HG02642 (cell line): Measurements from ENCODE around the gene USP30.
A peak's percentile ranks its signal among the peaks of the same experiment; 100 is the strongest.
"Not testable (repeated sequence)": the region's sequence is repeated elsewhere in the genome, so short reads cannot be mapped to it uniquely, and the experiment has no call there.

Experiments used
- ATAC-seq: cut with Tn5 transposase; IDR thresholded peaks from one replicate; pipeline ENCODE4 v1.9.1; 2021; ENCODE audit warnings: mild to moderate bottlenecking; ENCODE audit not compliant: unreplicated experiment, poor library complexity

Gene USP30

DNA sequence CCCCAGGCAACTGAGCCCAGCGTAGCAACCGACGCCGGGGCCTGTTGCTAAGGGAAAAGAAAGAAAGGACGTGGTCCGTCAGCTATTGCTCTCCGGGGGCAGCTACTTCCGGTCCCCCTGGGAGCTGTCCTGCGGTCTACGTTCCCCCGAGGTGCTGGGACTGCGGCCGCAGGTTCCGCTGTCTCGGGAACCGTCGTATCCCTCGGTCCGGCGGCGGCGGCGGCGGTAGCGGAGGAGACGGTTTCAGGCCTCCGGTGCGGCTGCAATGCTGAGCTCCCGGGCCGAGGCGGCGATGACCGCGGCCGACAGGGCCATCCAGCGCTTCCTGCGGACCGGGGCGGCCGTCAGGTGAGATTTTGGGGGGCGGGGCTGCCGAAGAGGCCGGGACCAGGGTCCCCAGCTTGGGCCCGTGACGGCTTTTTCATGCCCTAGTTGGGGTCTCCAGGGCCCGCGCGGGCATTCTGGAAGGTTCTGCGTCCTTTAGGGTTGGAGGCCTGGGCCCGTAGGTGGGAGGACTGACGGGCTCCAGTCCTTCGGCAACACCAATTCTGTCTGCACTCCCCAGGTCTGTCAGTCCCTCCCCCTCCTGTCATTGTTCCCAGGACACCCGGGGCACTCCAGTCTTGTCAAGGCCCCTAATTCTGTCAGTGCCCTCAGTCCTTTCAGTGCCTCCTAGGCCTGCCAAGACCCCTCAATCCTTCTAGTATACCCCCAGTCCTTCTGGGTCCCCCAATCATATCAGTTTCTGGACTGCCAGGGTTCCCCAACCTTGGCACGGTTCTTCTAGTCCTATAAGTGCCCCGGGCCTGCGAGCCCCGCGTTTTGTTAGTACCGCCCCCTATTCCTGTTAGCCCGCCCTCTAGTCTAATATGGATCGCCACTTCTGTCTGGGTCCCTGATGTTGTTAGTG, at the start of gene USP30:
USP30 (plus strand) TSS at position 163 of the 910 bp plus-strand sequence; CDS start at position 266, 103 bp downstream.
- peak; percentile 87 for ATAC-seq

DNA sequence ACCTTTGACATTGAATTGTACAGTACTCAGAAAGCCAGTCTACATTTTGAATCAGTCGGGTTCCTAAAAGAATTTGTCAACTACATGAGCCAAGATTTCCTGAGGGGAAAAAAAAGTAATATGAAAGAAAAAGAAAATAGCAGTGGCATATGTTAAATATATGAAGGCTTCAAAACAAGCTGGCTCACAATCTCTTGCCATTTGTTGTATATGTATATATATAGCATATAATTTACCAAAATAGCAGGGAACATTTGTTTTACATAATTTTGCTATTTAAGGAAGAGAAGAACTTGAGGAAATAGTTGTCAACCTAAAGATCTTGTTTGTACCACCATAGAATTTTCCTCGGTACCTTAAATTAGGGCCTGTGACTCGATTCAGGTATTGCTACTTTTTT, 48.4 kb upstream of the USP30 start:
- ATAC-seq: no peak

DNA sequence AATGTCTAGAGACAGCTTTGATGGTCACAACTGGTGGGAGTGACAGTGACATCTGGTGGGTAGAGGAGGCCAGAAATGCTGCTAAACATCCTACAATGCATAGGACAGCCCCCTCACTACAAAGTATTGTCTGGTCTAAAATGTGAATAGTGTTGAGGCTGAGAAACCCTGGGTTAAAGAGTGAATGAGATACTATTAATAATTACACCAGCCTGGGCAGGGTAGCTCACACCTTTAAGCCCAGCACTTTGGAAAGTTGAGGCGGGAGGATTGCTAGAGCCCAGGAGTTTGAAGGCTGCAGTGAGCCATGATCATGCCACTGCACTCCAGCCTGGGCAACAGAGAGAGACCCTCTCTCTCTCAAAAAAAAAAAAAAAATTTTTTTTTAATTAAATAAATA, 42.6 kb upstream of the USP30 start:
- no peak for ATAC-seq

GRCh38 chr12:109010259-109010658, 42.1 kb upstream of the USP30 start:
- ATAC-seq: no peak

GRCh38 chr12:109014984-109015765, 37.2 kb upstream of the USP30 start:
- ATAC-seq: no peak

DNA sequence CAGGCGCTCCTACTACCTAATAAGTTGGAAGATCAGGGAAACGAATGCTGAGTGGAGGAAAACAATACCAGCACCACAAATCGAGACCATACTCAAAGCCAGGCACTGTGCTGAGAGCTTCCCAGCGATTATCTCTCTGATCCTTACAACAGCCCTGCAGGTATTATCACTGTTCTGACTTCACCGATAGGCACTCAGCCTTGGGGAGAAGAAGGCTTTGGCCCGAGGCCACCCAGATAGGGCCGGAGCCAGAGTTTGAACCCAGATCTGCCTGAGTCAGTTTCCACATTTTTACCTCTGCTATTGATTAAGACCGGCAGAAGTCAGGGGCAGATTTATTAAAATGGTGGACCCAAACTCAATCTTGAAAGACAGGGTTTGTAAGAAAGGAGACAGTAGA, 36.4 kb upstream of the USP30 start:
- no peak for ATAC-seq

- ATAC-seq: no peak
Measured at GRCh38 chr12:109016978-109017377, 35.4 kb upstream of the USP30 start.

GRCh38 chr12:109018296-109018695, 34.1 kb upstream of the USP30 start:
- ATAC-seq: no peak

DNA sequence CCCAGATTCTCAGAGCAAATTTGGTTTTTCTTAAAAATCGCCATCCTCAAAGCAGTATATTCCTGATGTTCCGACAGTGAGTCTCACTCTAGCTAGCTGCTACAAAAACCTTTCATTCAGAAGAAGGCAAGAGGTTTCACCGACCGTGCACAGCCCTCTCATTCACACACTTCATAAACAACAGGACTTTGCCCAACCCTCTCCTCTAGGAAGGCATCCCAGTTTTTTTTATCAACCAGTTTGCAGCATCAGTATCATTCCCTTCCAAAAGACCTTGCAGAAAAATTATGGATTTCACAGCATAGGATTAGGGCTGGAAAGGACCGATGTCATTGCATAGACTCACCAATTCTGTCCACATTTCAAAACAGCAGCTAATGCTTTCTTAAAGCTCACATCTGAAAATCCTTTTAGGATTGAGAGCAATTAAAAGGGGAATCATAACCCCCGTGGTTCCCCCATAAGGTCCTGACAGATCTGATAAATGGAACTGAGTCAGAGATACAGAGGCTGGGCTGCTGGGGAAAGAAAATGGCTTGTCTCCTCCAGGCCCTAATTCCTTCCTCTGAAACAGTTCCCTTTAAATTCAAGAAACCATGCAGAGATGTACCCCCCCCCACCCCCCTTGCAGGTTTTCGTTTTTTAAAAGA, 32.1 kb upstream of the USP30 start:
- no peak for ATAC-seq

DNA sequence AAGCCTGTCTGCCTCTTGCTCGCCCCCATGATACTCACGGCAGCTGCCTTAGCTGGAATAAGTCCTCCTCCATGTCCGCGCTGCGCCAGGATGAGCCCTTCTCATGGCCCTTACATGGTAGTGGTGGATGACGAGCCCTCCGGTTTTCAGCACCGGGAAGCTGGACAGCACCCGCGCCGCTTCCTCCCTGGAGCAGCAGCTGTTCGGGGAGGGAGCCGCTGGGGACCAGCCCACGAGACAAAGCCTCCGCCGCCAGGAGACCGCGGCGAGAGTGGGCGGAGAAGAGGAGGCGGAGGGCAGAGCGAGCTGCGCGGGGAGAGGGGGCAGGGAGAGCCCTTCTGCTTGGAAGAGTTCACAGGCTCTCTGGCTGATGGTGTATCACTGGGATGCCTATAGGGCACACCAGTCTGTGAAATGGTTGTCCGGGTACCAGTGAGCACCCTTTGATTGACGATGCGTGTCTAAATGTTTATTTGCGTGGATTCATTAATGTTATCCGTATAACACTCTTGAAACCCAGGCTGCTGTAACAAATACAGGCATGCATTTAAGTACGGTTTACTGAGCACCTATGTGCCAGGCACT, 31.5 kb upstream of the USP30 start, which contains the start of gene SVOP:
SVOP (minus strand) TSS at position 273 of the 585 bp plus-strand sequence; CDS start at position 73, 200 bp downstream.
- ATAC-seq: no peak

GRCh38 chr12:109027767-109028166, 24.6 kb upstream of the USP30 start:
- no peak for ATAC-seq

DNA sequence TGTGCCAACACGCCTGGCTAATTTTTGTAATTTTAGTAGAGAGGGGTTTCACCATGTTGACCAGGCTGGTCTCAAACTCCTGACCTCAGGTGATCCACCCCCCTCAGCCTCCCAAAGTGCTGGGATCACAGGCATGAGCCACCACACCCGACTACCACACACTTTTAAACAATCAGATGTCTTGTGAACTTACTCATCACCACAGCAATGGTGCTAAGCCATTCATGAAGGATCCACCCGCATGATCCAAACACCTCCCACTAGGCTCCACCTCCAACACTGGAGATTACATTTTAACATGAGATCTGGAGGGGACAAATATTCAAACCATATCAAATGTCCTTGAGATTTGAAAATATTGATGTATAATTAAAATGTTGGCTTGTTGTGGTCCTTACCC, 23.8 kb upstream of the USP30 start:
- ATAC-seq: not testable (repeated sequence)

- no peak for ATAC-seq
Measured at GRCh38 chr12:109029411-109029810, 23.0 kb upstream of the USP30 start.

DNA sequence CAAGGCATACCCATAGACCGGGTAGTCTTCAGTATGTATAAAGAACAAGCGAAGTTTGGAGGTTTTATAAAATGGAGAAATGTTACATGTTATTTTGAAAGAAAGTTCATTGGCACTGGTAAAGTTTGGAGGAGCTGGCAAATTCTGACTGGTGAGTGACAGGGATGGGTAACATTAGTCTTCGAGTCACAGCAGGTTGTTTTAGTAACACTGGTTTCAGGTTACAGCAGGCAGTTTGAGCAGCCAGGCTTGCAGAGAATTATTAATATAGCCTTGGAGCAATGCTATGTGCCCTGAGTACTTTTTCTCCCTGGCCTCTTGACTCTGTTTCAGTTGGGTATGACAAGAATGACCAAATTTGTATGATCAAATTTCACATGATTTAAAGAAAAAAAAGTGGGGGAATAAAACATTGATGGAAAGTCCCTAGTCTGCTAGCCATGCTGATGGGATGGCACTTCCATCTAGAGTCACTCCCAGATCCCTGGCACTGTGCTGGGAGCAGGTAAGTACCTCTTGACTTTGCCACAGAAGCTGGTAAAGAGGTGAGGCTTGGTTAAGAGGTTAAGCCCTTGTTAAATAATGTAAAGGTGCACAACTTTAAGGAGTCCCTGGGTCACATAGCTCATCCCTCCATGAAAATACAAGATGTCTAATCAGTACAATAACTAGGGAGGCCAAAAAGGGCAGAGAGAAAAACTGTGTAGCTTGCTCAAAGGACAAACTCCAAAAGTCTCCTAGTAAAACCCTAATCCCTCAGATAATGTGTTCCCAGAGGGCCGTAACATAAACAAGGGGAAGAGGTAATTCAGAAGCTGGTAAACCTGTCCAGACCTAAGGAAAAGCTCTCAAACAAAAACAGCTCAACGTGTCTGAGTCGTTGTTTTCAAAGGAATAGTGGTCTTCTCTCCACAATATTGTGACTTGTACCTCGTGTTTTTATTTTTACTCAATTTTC, 18.9 kb upstream of the USP30 start:
- no peak for ATAC-seq

- ATAC-seq: no peak
Measured at GRCh38 chr12:109036975-109037374, 15.4 kb upstream of the USP30 start.

- no peak for ATAC-seq
Measured at GRCh38 chr12:109044241-109044640, 8.1 kb upstream of the USP30 start.

GRCh38 chr12:109047081-109047805, 5.1 kb upstream of the USP30 start:
- no peak for ATAC-seq

GRCh38 chr12:109048706-109049105, 3.7 kb upstream of the USP30 start:
- ATAC-seq: not testable (repeated sequence)

- not testable (repeated sequence) for ATAC-seq
Measured at GRCh38 chr12:109049794-109050193, 2.6 kb upstream of the USP30 start.
